GM18498 (cell line): ENCODE results near the gene FAM13B.
"Not testable (repeated sequence)": the region's sequence is repeated elsewhere in the genome, so short reads cannot be mapped to it uniquely, and the experiment has no call there.

Source experiments
- ATAC-seq: cut with Tn5 transposase; IDR thresholded peaks from one replicate; pipeline ENCODE4 v1.9.1; 2021; ENCODE audit warnings: mild to moderate bottlenecking, moderate library complexity; ENCODE audit not compliant: unreplicated experiment

FAM13B gene

DNA sequence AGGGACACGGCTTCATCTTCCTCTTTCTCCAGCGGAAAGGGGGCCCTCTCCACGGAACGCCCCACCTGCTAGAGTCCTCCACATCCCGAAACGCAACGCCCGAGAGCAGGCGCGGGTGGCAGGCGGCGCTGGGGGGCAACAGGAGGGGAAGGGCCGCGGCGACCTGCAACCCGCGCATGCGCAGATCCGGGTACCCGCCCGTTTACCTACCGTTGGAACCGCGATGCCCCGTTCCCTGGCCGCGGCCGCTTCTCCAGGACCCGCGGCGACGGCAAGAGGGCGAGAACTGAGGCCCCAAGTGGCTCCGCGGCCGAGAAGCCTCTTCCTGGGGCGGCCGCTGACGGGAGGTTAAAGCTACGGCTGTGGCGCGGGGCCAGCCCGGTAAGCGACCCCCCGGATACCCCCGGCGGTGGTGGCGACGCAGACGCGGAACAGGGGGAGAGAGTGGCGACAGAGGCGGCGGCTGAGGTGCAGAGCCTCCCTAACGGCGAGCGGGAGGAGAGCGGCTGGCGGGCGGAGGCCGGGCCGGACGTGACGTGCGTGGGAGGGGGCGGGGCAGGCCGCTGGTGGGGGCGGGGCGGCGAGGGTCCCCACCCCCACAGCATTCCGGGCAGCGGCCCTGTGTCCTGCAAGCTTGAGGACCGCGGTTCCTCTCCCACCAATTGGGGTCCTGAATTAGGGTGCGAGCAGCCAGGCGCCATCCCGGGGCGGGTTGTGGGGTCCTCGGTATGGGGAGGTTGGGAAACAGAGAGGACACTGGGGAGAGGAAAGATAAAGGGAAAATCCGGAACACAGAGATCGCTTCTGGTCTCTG lies at the start of gene FAM13B:
TSS of gene FAM13B (minus strand) at position 508 of the 814 bp plus-strand sequence. CDS start 13,968 bp downstream, outside the sequence.
- peak; percentile 63 for ATAC-seq

DNA sequence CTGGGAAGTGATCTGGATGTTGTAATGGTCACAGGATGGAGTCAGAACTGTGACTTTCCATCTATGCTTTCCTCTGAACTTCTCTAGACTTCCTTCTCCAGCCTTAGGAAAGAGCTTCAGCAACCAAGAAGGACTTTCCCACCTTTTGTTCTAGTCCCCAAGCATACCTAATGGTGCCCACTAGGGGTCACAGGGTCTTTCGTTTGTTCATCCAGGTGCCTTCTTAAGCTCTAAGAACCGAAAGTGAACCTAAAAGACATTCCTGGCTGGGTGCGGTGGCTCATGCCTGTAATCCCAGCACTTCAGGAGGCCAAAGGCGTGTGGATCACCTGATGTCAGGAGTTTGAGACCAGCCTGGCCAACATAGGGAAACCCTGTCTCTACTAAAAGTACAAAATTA lies 49.2 kb upstream of the FAM13B start:
- no peak for ATAC-seq

DNA sequence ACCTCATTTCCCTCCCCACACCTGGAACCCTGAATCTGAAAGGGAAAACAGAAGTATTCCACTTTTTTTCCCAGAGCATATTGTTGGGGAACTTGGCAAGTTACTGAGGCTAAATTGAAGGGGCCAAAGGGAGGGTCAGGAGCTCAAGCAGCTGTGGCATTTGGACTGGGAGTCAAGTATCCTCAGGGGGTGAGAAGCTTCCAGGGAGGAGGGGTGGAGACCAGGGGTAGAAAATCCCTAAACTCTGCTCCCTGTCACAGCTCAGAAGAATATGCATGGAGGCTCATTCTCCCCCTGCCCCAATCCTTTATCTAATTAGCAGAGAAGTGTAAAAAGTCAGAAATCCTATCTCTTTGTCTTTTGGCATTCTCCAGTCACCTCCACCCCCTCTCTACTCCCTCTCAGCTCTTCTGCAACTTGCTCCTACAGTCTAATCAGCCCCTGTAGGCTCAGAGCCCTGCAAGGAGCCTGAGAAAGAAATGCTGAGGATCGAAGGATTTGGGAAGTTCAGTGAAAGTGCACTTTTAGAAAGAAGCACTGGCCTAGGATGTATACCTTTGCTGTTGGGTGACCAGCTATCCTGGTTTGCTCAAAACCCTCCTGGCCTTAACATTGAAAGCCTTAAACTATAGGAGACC lies 45.2 kb upstream of the FAM13B start:
- no peak for ATAC-seq

DNA sequence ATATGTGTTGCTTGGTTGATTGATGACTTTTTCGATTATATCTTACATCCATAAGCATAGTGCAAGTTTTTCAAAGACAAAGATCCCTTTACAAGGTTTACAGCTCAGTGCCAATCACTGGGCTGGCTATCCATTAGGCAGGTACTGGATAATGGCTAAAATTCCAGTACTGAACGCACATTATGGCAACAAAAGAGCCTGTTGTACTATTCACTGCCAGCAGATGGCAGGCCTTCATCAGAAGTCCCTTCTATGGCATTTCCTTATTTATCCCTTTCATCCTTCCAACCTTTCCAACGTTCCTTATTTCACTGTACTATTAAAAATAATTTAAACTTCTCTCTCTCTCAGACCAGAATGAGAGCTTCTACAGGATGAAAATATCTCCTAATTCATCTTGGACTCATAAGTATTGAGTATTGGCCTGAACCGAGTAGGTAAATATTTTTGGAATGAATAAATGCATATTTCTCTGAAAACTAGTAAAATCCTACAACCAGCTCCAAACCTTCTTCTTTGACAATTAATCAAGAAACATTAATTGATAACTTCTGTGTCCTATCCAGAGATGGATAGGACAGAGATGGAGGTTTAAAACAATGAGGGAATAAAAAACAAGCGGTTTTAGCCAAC lies 44.3 kb upstream of the FAM13B start:
- ATAC-seq, result no peak

DNA sequence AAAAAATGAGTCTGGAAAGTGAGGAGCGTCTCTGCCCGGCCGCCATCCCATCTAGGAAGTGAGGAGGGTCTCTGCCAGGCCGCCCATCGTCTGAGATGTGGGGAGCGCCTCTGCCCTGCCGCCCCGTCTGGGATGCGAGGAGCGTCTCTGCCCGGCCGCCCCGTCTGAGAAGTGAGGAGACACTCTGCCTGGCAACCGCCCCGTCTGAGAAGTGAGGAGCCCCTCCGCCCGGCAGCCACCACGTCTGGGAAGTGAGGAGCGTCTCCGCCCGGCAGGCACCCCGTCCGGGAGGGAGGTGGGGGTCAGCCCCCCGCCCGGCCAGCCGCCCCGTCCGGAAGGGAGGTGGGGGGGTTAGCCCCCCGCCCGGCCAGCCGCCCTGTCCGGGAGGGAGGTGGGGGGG lies 37.1 kb upstream of the FAM13B start:
- ATAC-seq, result not testable (repeated sequence)

DNA sequence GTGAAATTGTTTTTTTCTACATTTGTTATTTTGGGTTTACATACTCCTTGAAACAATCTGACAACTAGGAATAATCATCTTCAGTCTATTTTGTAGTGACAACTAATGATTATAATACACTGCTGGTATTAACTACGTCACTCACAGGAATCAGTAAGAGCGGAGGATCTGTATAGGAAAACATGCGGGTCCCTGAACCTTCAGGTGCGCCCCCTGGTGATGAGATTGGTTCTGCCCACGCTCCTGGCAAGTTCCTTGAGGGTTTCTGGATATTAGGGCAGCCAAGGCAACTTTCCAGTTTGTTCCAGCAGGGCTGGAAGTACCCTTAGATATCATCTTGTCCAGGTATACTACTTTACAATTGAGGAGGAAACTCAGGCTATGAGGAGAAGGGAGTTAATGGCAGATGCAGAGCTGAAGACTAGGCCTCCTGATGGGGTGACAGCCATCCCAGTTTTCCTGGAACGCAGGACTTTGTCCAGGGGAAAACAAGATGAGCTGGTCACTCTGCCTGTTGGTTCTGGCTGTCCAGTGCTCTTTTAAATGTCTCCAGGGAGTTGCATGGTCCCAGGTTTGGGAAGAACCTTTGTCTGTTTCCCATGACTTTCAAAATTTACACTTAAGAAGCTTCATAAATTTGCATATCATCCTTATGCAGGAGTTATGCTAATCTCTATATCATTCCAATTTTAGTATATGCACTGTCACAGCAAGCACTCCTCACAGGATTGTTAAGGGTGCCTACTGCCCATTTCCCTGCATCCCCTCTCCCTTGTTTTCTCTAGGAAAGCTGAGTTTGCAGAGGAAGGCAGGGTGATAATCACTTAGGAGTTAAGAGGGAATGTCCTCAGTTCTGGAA lies 36.1 kb upstream of the FAM13B start:
- peak; percentile 44 for ATAC-seq

DNA sequence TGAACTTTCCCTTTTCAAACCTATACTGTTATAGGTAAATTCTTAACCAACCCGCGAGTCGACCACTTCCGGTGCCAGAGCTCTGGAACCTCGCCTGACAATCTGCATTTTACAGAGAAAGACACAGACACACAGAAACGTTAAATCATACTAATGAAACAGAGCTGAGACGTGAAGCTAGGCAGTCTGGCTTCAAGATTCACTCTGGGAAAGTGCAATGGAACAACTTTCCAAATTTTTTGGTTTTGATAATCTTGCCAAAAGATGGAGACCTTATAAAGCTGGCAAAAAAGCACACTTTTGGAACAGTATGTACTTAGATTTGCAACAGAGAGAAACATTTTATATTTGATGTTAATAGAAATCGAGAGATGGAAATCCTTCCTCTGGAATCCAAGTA lies 35.1 kb upstream of the FAM13B start:
- no peak for ATAC-seq

DNA sequence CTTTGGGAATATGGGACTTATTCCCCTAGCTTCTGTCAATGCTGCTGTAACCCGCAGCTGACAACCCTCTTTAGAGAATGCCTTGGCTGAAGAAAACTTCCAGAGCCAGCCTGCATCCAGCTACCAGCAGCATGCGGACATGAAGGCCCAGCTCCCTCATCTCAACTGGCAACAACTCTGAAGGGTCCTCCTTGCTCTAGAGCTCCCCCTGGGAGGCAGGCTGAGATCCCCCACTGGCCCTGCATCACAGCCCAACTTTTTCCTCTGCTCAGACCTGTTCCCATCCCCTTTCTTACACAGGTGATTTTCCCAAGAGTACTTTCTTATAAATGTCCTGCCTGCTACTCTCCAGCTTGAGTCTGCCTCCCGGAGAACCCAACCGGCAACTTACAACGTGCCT lies 32.2 kb upstream of the FAM13B start:
- ATAC-seq, result no peak

DNA sequence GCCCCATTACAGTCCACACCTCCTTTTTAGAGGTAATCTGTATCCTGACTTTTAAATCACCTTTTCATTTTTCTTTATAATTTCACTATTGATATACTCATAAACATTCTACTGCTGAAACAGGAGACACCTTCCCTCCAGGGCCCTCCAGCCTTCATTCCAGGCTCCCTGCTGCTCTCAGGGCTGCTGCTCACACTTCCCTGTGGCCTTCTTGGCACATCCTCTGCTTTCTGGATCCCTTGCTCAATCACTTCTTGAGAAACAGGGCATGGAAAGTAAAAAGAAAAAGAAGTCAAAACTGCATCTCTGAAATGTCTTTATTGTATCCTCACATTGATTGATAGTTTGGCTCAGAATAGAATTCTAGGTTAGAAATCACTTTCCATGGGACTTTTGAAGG lies 31.6 kb upstream of the FAM13B start:
- no peak for ATAC-seq

DNA sequence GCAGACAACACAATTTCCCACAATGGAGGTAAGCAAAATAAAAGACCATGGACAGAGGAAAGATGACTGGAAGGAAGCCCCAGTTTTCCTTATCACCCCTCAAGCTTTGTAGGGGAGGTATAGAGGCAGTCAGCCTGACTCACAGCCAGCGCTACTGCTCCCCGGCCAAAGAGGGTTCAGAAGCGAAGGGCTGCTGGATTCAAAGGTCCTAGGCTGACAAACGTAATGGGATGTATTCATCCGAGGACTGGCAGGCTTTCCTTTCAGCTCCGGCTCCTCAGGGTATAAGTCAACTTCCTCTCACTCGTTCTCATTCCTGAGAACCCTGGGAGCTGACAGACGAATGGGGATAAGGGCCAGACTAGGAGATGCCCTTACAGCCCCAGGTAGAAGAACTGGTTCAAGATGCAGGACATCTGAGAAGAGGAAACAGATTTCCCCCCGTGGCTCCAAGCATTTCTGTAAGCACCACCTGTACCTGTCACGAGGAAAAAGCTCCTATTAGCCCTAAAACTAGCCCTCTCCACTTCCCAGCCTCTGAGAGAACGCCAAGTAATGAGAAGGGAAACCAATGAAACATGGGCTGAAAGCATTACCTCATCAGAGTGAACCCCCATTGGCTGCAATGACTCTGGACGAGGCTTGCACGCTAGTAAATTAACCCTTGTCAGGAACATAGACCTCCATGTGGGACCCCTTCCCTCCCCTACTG lies 22.1 kb upstream of the FAM13B start:
- no peak for ATAC-seq

DNA sequence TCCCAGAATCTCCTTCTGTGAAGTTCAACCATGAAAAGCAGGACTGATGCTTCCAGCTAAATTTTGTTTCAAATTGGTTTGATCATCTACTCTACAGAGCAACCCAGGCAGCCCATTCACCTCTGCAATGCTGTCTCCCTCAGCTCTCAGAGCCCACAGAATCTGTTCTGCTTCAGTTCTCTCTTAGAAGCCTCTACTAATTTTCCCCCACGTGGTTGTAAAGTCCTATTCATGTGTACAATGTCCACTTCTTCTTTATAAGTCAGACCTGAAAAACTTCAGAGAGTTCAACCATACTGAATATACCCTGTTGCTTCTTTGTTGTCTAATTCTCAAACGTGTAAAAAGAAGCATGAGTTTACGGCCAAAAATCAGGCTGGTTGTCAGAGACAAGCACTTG lies 21.3 kb upstream of the FAM13B start:
- ATAC-seq, result no peak

DNA sequence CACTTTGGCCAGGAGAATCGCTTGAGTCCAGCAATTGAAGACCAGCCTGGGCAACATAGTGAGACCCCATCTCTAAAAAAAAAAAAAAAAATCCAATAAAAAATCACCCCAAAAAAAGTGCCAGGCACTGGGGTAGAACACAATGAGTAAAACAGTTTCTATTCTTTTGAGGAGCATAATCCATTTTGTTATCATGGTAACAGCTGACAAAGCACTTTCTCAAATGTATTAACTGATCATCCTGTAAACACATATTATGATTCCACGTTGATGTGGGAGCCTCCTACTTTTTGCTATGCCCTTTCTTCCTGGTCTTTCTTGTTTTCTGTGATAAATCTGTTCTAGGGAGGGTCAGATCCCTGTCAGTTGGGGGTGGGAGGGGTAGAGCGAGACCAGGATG lies 20.7 kb upstream of the FAM13B start:
- no peak for ATAC-seq

DNA sequence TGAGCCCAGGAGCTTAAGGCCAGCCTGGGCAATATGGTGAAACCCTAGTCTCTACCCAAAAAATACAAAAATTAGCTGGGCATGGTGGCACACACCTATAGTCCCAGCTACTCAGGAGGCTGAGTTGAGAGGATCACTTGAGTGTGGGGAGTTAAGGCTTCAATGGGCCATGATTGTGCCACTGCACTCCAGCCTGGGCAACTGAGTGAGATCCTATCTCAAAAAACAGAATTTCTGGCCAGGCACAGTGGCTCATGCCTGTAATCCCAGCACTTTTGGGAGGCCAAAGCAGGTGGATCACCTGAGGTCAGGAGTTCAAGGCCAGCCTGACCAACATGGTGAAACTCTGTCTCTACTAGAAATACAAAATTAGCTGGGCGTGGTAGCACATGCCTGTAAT lies 19.8 kb upstream of the FAM13B start:
- not testable (repeated sequence) for ATAC-seq

DNA sequence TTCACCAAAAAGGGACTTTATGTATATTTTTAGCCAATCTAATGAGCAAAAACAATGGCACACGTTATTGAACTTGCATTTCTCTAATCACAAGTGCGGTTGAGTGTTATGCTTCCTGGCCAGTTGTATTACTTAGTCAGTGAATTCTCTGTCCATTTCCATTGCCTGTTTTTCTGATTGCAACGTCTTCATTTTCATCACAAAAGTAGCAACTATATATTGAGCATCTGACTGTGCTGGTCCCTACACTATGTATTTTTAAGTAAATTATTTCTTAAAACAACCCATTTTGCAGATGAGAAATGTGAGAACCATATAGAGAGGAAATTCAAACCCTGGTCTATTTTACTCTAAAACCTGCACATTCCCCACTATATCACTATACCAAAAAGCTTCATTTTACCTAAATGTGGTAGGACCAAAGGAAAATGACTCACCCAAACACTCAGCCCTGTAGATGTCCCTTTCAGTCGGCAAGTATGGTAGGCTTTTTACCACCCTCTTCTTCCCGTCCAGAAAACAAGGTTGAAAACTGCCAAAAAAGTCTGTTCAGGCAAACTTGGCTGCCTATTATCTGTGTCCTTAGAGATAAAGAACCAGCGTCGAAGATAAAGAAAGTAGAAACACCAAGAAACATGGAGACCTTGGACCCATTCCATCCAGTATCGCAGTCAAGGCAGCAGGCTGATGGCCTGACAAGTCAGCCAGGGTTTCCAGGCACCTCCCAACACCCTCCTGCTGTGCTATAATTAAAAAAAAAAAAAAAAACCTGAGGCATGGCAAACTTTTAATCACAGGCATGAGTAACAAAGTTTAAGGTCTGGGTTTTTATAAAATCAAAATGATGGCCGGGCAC lies 18.8 kb upstream of the FAM13B start:
- no peak for ATAC-seq

DNA sequence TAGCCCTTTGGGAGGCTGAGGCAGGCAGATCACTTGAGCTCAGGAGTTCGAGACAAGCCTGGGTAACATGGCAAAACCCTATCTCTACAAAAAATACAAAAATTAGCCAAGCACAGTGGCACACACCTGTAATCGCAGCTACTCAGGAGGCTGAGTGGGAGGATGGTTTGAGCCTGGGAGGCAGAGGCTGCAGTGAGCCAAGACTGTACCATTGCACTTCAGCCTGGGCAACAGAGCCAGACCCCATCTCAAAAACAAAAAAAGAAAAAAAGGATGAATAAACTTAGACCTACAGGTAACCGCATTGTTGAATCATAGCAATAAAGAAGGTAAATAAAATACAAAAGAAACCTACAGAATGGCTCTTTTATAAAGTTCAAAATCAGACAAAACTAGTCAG lies 12.4 kb upstream of the FAM13B start:
- not testable (repeated sequence) for ATAC-seq

DNA sequence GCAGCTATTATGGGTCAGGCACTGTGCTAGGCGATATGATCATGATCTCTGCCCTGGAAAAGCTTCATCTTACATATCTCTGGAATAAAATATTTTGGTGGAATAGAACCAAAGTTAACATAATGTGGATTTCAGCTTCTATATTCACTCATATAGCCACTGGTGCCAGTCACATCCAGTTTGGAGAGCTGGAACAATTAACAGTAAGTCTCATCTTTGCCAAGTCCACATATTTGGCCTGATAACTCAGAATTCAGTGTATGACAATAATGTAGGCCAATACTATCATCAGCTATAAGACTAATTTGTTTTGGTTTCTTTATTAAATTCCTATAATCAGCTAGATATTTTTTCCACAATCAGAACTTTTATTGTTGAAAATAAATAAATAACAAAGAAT lies 5.9 kb upstream of the FAM13B start:
- ATAC-seq, result no peak

DNA sequence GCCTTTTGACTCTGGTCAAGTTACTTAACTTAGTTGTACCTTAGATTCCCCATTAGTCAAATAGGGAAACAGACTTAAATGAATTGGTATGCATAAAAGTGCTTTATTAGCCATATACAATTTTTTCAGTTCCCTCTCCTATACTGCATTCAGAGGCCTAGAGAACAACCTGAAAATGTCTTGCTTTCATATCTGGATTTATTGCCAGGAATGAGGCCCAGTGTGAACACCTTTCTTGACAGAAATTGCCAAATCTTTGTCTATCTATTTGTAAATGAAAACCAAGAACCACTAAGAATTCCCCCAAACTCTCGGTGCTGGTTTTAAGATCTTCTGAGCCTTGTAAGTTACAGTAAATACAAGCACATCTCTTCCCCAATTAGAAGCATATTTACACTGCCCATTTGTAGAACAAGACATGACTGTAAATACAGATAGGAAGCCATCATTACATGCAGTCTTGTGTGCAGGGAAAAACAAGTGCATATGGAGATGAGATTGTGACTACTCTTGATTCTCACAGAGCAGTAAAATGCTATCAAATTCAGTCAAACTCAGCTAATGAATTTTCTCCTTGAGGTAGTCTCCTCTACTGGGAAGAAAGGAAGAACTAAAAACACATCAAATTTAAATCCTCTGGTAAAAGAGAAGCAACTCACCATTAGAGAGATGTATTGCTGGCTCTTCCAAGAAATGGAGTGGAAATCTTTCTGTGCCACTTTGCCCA lies 5.2 kb upstream of the FAM13B start:
- ATAC-seq, result no peak

DNA sequence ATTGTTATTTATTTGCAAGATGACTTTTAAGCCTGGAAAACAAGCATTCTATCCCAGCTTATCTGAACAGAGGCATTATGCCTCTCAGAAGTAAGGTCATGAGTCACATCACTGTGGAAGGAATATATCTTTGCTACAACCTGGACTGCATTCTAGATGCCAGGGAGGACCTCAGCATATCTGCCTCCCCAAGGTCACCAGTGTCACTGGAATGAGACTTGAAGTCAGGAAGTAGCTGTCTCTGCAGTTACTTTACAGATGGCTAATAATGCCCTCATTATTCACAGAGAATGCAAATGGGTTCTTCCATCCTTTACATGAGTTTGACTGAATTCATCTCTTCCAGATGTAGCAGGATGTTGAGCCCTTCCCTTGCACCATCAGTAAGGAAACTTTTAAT lies 4.4 kb upstream of the FAM13B start:
- no peak for ATAC-seq
